Suprapubic skin (tissue), 4 donors: Measurements from ENCODE around the gene FAAP24.

Experiments used
- POLR2A ChIP-seq, 2 donors: fragments of 450-650 bp; IDR thresholded peaks; one replicate each; pipeline ENCODE4 v1.6.1; 2017; ENCODE audit warnings: antibody characterized with exemption in 2 of 2, mild to moderate bottlenecking in 2 of 2, moderate library complexity in 2 of 2
- POLR2AphosphoS5 ChIP-seq, 3 donors: sonication (generic); formaldehyde crosslinking; IDR thresholded peaks; one replicate each; pipeline ENCODE4 v1.6.1; 2017; ENCODE audit warnings: antibody characterized with exemption in 3 of 3
- TF ChIP-seq, protein P1 (sequence below), 2 donors: fragments of 200-600 bp in 1 of 2; fragments of 450-650 bp in 1 of 2; sonication (generic) in 1 of 2; IDR thresholded peaks; one replicate each; pipeline ENCODE4 v1.5.1; 2016 to 2019; ENCODE audit warnings: antibody characterized with exemption in 2 of 2, mild to moderate bottlenecking in 1 of 2, moderate library complexity in 1 of 2

- TF ChIP-seq, protein P1, sequence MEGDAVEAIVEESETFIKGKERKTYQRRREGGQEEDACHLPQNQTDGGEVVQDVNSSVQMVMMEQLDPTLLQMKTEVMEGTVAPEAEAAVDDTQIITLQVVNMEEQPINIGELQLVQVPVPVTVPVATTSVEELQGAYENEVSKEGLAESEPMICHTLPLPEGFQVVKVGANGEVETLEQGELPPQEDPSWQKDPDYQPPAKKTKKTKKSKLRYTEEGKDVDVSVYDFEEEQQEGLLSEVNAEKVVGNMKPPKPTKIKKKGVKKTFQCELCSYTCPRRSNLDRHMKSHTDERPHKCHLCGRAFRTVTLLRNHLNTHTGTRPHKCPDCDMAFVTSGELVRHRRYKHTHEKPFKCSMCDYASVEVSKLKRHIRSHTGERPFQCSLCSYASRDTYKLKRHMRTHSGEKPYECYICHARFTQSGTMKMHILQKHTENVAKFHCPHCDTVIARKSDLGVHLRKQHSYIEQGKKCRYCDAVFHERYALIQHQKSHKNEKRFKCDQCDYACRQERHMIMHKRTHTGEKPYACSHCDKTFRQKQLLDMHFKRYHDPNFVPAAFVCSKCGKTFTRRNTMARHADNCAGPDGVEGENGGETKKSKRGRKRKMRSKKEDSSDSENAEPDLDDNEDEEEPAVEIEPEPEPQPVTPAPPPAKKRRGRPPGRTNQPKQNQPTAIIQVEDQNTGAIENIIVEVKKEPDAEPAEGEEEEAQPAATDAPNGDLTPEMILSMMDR (IDR thresholded peaks at IDR 0.05): no peak
- no peak for TF ChIP-seq POLR2A (IDR thresholded peaks at IDR 0.05)
- TF ChIP-seq POLR2AphosphoS5 (IDR thresholded peaks at IDR 0.05): no peak
Observed at GRCh38 chr19:32930567-32930966, 41.5 kb upstream of the FAAP24 start.
